Skeletal muscle tissue (tissue), 4 donors: ENCODE results near the gene CD244. TPM values are rescaled to one million over a fixed set of nuclear protein-coding genes. Genes with fewer than 3 reads are reported as not detected.
"Not testable (repeated sequence)": the region's sequence is repeated elsewhere in the genome, so short reads cannot be mapped to it uniquely, and the experiment has no call there.

ENCODE experiments used
- H3K27ac ChIP-seq: one replicate; pipeline ENCODE4 v1.7.0; 2013; ENCODE audit warnings: mild to moderate bottlenecking, low read depth, low read length, inconsistent platforms
- H3K27me3 ChIP-seq, 3 donors: one replicate each; pipeline ENCODE4 v1.7.0; 2013; ENCODE audit warnings: low read length in 3 of 3; ENCODE audit not compliant: control insufficient read depth in 3 of 3, insufficient read depth in 3 of 3
- H3K36me3 ChIP-seq, 3 donors: one replicate each; pipeline ENCODE4 v1.7.0; 2013; ENCODE audit warnings: low read length in 3 of 3; ENCODE audit not compliant: control insufficient read depth in 3 of 3, insufficient read depth in 3 of 3
- H3K4me1 ChIP-seq, 3 donors: one replicate each; pipeline ENCODE4 v1.7.0; 2013; ENCODE audit warnings: low read length in 3 of 3, mild to moderate bottlenecking in 3 of 3; ENCODE audit not compliant: control insufficient read depth in 3 of 3, insufficient read depth in 3 of 3
- H3K4me3 ChIP-seq, 3 donors: one replicate each; pipeline ENCODE4 v1.7.0; 2013; ENCODE audit warnings: low read length in 3 of 3
- H3K9ac ChIP-seq, 3 donors: one replicate each; pipeline ENCODE4 v1.7.0; 2013; ENCODE audit warnings: low read length in 3 of 3, mild to moderate bottlenecking in 3 of 3, moderate library complexity in 2 of 3, low read depth in 1 of 3
- H3K9me3 ChIP-seq, 3 donors: one replicate each; pipeline ENCODE4 v1.7.0; 2013; ENCODE audit warnings: low read length in 3 of 3; ENCODE audit not compliant: control insufficient read depth in 3 of 3
- total RNA-seq: library from RNA; depleted of rRNA; stranded (reverse); fragments of >200 nt; gene quantifications from one replicate; pipeline ENCODE4 v1.2.3, GENCODE V29; 2014
- donor health status: Osteomylitis.

CD244 gene
- total RNA-seq, 1 donor from 2014 or later: 1.6 TPM

DNA sequence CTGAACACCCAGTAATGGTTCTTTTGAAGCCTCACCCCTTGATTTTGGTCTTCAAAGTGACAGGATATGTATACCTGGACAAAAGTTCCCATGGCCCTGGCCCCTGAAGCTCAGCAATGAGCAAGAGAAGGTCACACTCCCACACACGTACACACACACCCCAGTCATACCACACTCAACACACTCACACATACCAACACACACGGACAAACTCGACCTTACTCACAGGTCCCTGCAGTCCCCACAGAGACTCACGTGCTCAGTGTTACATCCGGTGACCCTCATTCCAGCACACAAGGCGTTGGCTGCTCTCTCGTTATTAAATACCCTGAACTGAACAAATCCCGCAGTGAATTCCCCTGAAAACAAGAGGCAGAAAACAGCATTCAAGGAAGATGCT is 16.4 kb upstream of the CD244 start:
- no peaks in the 10 kb centered on the region for H3K9me3 ChIP-seq
- no peaks in the 10 kb centered on the region for H3K36me3 ChIP-seq
- H3K27ac ChIP-seq: no peak overlapping the region
- H3K9ac ChIP-seq: no peak overlapping the region
- no peaks in the 10 kb centered on the region for H3K27me3 ChIP-seq
- H3K4me3 ChIP-seq: no peak overlapping the region
- no peaks in the 10 kb centered on the region for H3K4me1 ChIP-seq

DNA sequence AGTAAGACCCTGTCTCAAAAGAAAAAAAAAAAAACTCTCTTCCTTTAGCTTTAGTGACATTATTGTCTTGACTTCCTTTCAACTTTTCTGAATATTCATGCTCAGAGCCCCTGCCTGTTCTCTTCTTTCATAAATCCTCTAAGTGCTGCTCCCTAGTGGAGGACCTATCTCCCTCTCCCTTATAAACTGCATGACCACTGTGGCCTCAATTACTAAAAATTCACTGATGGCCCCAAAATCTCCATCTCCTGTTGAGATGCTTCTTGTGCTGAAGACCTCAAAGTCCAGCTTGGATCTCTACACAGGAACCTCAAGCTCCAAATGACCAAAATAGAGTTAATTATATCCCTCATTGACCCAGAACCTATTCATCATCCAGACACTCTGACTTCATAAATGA is 14.5 kb upstream of the CD244 start:
- Histone ChIP-seq H3K9me3 (peaks cover 0 to 2% (median 0%) of the 10 kb centered on the region in 3 donors), H3K4me1 (no peaks in the 10 kb centered on the region), H3K36me3 (no peaks in the 10 kb centered on the region), H3K9ac (no peak overlapping the region), H3K4me3 (no peak overlapping the region), H3K27me3 (no peaks in the 10 kb centered on the region), H3K27ac (no peak overlapping the region)

DNA sequence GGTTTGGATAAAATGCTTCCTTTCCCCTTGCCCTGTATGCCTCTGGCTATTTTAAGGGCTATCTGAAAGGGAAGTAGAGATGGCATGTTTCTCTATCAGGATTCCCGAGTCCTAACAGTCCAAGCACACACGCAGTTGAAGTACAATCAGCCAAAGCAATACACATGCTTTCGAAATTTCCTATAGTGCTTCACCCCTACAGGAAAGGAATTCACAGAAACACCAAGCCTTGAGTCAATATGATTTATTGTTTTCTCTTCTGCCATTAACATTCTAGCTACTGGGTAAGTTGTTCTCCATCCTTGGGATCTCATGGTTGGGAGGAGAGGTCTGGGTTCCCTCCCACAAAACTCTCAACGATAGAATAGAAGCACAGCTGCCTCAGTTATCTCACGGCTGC is 13.6 kb upstream of the CD244 start:
- peaks cover 0 to 2% (median 0%) of the 10 kb centered on the region in 3 donors for H3K9me3 ChIP-seq
- no peaks in the 10 kb centered on the region for H3K27me3 ChIP-seq
- H3K36me3 ChIP-seq: no peaks in the 10 kb centered on the region
- no peak overlapping the region for H3K27ac ChIP-seq
- no peaks in the 10 kb centered on the region for H3K4me1 ChIP-seq
- no peak overlapping the region for H3K9ac ChIP-seq
- no peak overlapping the region for H3K4me3 ChIP-seq

DNA sequence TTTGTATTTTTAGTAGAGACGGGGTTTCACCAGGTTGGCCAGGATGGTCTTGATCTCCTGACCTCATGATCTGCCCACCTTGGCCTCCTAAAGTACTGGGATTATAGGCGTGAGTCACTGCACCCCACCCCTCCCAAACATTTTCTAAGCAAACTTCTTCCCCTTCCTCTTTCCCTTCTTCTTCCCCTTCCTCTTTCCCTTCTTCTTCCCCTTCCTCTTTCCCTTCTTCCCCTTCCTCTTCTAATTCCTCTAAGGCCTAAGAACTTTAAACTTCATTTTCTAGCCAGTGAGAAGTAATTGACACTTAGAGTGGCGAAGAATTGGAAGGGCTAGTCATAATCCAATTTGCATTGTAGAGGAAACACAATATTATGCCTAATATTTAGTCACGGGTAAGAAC is 12.9 kb upstream of the CD244 start:
- not testable (repeated sequence) for H3K4me3 ChIP-seq, H3K9me3 ChIP-seq, H3K9ac ChIP-seq, H3K4me1 ChIP-seq, H3K27me3 ChIP-seq, H3K27ac ChIP-seq, H3K36me3 ChIP-seq

DNA sequence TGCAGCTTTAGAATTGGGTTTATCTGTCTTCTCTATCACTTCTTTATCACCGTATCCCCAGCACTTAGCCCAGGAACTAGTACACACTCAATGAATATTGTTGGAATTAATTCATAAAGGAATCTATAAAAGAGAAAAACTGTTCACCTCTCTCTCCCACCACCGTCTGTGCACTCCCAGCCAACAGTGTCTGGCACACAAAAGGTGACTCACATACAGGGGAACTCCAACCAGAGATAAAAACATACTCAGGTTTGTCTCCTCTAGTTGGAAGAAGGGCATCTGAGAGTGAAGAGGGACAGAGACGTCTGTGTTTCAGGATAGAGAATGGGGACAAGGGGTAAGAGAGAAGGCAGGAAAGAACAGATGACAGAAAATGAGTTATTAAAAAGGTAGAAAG is 12.2 kb upstream of the CD244 start:
- Histone ChIP-seq H3K27me3 (no peaks in the 10 kb centered on the region), H3K9me3 (peaks cover 0 to 2% (median 0%) of the 10 kb centered on the region in 3 donors), H3K9ac (no peak overlapping the region), H3K27ac (no peak overlapping the region), H3K36me3 (no peaks in the 10 kb centered on the region), H3K4me1 (no peaks in the 10 kb centered on the region), H3K4me3 (no peak overlapping the region)

DNA sequence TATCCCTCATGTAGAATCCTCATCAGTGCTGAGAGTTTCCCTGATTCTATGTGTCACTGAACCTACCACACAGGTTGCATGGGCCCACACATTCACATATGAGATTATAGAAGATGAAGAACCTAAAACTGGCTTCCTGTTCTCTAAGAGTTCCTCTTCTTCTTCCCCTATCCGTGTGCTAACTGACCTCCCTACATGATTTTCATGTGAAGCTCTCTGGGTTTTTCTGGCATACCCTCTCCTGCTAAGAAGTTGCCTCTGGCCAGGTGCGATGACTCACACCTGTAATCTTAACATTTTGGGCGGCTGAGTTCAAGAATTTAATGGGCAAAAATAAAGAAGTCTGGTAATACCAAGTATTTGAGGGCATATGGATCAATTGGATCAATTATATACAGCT is 5.5 kb upstream of the CD244 start:
- H3K4me1 ChIP-seq: no peaks in the 10 kb centered on the region
- H3K27me3 ChIP-seq: no peaks in the 10 kb centered on the region
- H3K9me3 ChIP-seq: peaks cover 0 to under 1% (median 0%) of the 10 kb centered on the region in 3 donors
- no peaks in the 10 kb centered on the region for H3K36me3 ChIP-seq
- H3K27ac ChIP-seq: no peak overlapping the region
- no peak overlapping the region for H3K9ac ChIP-seq
- H3K4me3 ChIP-seq: no peak overlapping the region

DNA sequence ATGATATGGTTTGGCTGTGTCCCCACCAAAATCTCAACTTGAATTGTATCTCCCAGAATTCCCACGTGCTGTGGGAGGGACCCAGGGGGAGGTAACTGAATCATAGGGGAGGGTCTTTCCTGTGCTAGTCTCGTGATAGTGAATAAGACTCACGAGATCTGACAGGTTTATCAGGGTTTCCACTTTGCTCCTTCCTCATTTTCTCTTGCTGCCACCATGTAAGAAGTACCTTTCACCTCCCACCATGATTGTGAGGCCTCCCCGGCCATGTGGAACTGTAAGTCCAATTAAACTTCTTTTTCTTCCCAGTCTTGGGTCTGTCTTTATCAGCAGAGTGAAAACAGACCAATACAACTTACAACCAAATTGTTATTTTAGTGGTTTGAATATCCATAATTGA is 5.0 kb upstream of the CD244 start:
- not testable (repeated sequence) for H3K27me3 ChIP-seq, H3K9me3 ChIP-seq, H3K4me1 ChIP-seq, H3K4me3 ChIP-seq, H3K9ac ChIP-seq, H3K27ac ChIP-seq, H3K36me3 ChIP-seq

DNA sequence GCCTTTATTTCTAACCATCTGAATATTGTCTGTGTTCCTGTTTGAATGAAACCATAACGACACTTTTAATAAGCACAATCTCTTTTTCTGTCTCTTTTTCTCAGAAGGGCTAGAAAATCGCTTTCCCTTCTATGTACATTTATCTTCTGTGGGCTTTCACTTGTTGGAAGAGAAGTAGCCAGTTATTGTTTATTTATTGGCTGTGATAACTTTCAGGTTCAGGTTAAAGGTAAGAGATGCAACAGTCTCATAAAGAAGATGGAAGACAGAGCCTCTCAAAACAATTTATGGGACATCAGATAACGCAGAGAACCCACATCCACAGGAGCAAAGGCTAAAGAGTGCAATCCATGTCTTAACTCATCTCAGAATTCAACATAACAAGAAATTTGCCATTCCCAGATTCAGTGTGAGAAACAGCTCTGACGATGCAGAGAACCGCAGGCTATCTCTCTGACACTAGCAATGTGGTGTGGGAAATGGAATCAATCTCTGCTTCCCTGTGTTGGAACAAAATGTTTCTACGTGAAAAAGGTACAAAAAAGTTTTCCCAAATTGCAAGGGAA is 4.1 kb upstream of the CD244 start:
- no peak overlapping the region for H3K27ac ChIP-seq
- no peaks in the 10 kb centered on the region for H3K9me3 ChIP-seq
- no peaks in the 10 kb centered on the region for H3K4me1 ChIP-seq

DNA sequence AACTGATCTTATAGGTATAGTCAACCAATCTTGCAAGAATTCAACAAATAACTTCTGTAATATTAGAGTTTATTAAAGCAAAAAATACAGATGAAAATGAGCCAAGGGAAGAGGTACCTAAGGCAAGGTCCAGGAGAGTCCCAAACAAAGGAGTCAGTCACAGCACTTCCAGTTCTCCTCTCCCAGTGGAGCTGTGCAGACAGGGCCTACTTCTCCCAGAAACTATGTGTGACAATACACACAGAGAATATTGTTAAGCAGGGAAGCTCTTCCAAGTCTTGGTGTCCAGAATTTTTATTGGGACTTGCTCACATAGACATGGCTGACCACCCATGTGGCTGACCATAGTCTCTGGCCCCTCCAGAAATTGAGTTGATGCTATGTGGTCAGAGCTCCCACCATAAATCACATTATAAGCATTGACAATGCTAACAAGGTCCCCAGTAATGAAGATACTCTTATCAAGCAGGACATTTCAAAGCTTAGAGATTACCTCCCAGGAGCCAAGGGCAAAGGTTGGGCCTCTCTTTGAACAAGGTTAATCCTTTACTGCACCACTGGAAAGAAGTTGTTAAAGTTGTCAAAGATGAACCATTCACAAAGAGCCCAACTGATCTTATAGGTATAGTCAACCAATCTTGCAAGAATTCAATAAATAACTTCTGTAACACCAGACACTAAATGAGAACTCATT is 3.5 kb upstream of the CD244 start:
- no peaks in the 10 kb centered on the region for H3K9me3 ChIP-seq
- H3K4me3 ChIP-seq: no peak overlapping the region
- peaks cover 0 to 2% (median 0%) of the 10 kb centered on the region in 3 donors for H3K27me3 ChIP-seq
- H3K27ac ChIP-seq: no peak overlapping the region
- H3K4me1 ChIP-seq: no peaks in the 10 kb centered on the region
- H3K9ac ChIP-seq: no peak overlapping the region
- no peaks in the 10 kb centered on the region for H3K36me3 ChIP-seq

More for the DNA sequence above, 4.1 kb upstream of the CD244 start:
- H3K9ac ChIP-seq: no peak overlapping the region
- H3K4me3 ChIP-seq: no peak overlapping the region
- no peaks in the 10 kb centered on the region for H3K27me3 ChIP-seq
- no peaks in the 10 kb centered on the region for H3K36me3 ChIP-seq

DNA sequence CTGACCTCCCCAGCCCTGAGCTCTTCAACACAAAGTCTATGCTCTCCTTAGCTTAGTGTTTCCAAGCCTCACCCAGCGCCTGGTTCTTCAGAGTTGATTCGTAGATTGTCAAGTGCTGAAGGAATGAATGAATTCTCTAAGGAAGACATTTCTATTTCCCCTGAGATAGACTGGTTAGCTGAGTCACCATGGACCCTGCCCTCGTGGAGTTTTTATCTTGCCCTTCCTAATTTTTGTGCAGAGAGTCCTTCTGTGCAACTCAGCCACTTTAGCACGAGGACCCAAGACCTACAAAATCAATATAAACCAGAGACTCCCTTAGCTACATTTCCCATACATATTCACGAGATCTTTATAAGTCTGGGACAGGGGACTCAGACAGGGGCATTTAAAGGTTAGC is 2.6 kb upstream of the CD244 start:
- H3K4me1 ChIP-seq: no peaks in the 10 kb centered on the region
- no peaks in the 10 kb centered on the region for H3K9me3 ChIP-seq
- no peak overlapping the region for H3K9ac ChIP-seq
- no peak overlapping the region for H3K4me3 ChIP-seq
- peaks cover 0 to 3% (median 0%) of the 10 kb centered on the region in 3 donors for H3K27me3 ChIP-seq
- no peak overlapping the region for H3K27ac ChIP-seq
- no peaks in the 10 kb centered on the region for H3K36me3 ChIP-seq
